Naive thymus-derived CD8-positive, alpha-beta T cell (primary cell): Measurements from ENCODE around the gene DPP3. TPM values are rescaled to one million over a fixed set of nuclear protein-coding genes. Genes with fewer than 3 reads are reported as not detected.

Experiments
- ATAC-seq, 2 donors: fragments of 150-1000 bp; cut with Tn5 transposase in 1 of 2; sonication (Bioruptor Pico), chemical (Tn5 transposase) in 1 of 2; 1 replicate in 1 of 2; 2 replicates in 1 of 2; pipeline ENCODE4 v1.10.0; 2021; ENCODE audit warnings: mild to moderate bottlenecking in 2 of 2, moderate library complexity in 2 of 2
- POLR2A ChIA-PET: fragments of 350-600 bp; sonication (Branson Sonifier 250); formaldehyde crosslinking; loops from one replicate; lab custom pipeline; 2021; ENCODE audit warnings: antibody characterized with exemption; lab: Charles Lee
- DNase-seq, 10 donors: peaks; one replicate each; pipeline versions ENCODE4 v3.0.0 to v3.0.0-alpha.2; 2020 to 2022
- H3K27ac Mint-ChIP-seq, 10 donors: one replicate each; pipeline ENCODE4 v1.8.0; 2020 to 2022; ENCODE audit warnings: mild to moderate bottlenecking in 10 of 10, mixed read lengths in 10 of 10, moderate library complexity in 4 of 10, inconsistent platforms in 1 of 10
- H3K27me3 Mint-ChIP-seq, 5 donors: one replicate each; pipeline ENCODE4 v1.8.0; 2021 to 2022; ENCODE audit warnings: mixed read lengths in 5 of 5
- H3K36me3 Mint-ChIP-seq, 3 donors: one replicate each; pipeline ENCODE4 v1.8.0; 2020 to 2022; ENCODE audit warnings: mixed read lengths in 3 of 3, mild to moderate bottlenecking in 2 of 3, inconsistent platforms in 1 of 3
- H3K4me1 Mint-ChIP-seq, 4 donors: one replicate each; pipeline ENCODE4 v1.8.0; 2021 to 2022; ENCODE audit warnings: mixed read lengths in 4 of 4
- H3K4me3 Mint-ChIP-seq, 10 donors: one replicate each; pipeline ENCODE4 v1.8.0; 2020 to 2022; ENCODE audit warnings: mild to moderate bottlenecking in 10 of 10, mixed read lengths in 10 of 10, moderate library complexity in 6 of 10, inconsistent platforms in 1 of 10
- H3K9me3 Mint-ChIP-seq, 9 donors: one replicate each; pipeline ENCODE4 v1.8.0; 2020 to 2022; ENCODE audit warnings: mixed read lengths in 9 of 9, mild to moderate bottlenecking in 3 of 9, inconsistent platforms in 1 of 9, moderate library complexity in 1 of 9
- polyA plus RNA-seq, 3 donors: library from polyadenylated mRNA; unstranded; fragments of 300-500 nt; fragmentation: Illumina TruSeq; gene quantifications; one replicate each; pipeline ENCODE4 v1.2.3, GENCODE V29; 2021
- total RNA-seq, 8 experiments: library from RNA in 2 of 8; stranded (reverse) in 2 of 8; gene quantifications; one replicate each; pipeline ENCODE4 v1.2.3 and lab custom pipeline; 2021 to 2026

The DPP3 gene
- total and polyA plus RNA-seq, 5 experiments from 2014 or later: 20.0 to 25.4 (median 20.5) TPM

DNA sequence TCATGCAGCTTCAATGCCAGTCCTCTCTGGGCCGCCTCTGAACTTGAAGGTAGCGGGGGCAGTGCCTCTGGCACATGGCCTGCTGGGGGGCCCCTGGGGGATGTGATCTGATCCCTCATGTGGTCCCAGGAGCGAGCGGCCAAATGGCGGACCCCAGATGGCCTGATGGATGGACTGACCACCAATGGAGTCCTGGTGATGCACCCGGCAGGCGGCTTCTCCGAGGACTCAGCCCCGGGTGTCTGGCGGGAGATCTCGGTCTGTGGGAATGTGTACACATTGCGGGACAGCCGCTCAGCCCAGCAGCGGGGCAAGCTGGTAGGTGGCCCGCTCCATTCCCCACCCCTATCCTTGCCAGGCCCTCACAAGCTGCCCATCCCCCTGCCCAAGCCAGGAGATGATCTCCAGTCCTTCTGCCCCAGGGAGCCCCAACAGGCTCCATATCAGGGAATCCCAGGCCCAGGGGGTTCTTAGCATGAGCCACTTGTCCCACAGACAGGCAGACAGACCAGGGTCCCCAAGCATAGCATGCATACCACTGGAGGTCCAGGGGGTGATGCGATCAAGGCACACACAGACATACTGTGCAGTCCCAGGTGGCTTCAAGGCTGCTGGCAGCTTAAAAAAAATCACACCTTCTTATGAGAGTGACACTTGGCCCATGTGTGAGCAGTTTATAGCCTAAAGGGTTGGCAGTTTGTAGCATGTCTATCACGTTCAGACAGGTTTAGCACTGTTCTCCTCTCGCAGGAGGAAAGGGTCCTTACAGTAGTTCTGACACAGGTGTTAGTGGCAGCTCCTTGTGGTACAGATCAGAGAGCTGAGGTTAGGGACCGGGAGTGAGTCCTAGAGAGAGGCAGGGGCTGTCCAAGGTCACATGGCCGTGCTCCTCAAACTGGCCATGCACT lies 6.4 kb upstream of the DPP3 start:
- Mint-ChIP-seq H3K4me1 (peaks cover 5 to 15% (median 7%) of the 10 kb centered on the region in 4 donors), H3K4me3 (no peak overlapping the region), H3K27me3 (no peaks in the 10 kb centered on the region), H3K27ac (peak overlapping the region in 1 of 10 donors; percentile 44), H3K9me3 (no peaks in the 10 kb centered on the region), H3K36me3 (peaks cover 0 to 5% (median 0%) of the 10 kb centered on the region in 3 donors)
- DNase-seq (no peak), ATAC-seq (no peak)
- POLR2A ChIA-PET: no interaction called here

DNA sequence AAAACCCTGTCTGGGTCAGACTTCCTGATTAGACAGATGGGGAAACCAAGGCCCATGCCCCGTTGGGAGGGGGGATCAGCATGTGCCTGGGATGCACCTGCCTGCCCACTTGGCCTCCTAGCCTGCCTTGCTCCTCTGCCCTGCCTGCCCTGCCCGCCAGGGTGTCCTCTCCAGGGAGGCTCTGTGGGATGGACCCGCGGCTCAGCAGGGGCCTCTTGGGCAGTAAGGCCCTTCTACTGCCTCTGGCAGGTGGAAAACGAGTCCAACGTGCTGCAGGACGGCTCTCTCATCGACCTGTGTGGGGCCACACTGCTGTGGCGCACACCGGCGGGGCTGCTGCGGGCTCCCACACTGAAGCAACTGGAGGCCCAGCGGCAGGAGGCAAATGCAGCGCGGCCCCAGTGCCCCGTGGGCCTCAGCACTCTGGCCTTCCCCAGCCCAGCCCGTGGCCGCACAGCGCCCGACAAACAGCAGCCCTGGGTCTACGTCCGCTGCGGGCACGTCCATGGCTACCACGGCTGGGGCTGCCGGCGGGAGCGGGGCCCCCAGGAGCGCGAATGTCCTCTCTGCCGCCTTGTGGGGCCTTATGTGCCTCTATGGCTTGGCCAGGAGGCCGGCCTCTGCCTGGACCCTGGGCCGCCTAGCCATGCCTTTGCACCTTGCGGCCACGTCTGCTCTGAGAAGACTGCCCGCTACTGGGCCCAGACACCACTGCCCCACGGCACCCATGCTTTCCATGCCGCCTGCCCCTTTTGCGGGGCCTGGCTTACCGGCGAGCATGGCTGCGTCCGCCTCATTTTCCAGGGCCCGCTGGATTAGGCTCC lies 4.7 kb upstream of the DPP3 start:
- H3K4me1 Mint-ChIP-seq: peaks cover 14 to 21% (median 18%) of the 10 kb centered on the region in 4 donors
- no peak for ATAC-seq
- no peaks in the 10 kb centered on the region for H3K27me3 Mint-ChIP-seq
- POLR2A ChIA-PET: no interaction called here
- no peak for DNase-seq
- H3K4me3 Mint-ChIP-seq: no peak overlapping the region
- H3K9me3 Mint-ChIP-seq: no peaks in the 10 kb centered on the region
- H3K36me3 Mint-ChIP-seq: peaks cover 0 to 2% (median 0%) of the 10 kb centered on the region in 3 donors
- H3K27ac Mint-ChIP-seq: no peak overlapping the region

DNA sequence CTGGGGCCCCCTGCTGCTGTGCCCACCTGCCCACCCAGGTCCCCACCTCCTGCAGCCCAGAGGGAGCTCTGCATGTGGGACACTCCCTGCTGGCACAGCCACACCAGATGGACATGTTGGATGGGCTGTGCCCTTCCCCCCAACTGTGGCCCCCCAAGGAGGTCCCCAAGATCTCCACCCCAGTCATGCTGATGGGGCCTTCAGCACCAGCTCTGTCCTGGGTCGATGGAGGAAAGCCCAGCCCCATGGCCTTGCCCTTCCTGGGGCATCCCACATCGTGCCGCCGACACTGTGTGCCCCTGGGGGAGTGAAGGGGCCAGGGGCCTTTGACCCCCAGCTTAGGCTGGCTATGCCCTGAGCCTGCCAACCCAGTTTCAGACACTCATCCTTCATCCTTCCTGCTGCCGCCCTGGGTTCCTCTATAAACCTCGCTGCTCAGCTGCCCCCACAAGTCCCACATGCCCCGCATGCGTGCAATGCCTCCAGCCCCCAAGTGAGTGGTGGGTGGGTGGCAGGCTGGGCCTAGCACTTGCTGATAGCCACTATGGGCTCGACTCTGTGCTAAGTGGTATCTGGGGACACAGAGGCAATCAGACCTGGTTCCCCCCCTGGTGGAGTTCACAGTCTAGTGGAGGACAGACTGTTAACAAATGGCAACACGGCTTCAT lies 3.9 kb upstream of the DPP3 start:
- H3K4me3 Mint-ChIP-seq: peak overlapping the region in 1 of 10 donors; percentile 46
- H3K9me3 Mint-ChIP-seq: no peaks in the 10 kb centered on the region
- DNase-seq: no peak
- H3K27ac Mint-ChIP-seq: peak overlapping the region in 3 of 10 donors; percentile 17 to 80 (median 49)
- POLR2A ChIA-PET: no interaction called here
- H3K4me1 Mint-ChIP-seq: peaks cover 17 to 27% (median 20%) of the 10 kb centered on the region in 4 donors
- no peaks in the 10 kb centered on the region for H3K27me3 Mint-ChIP-seq
- peaks cover 0 to 2% (median 0%) of the 10 kb centered on the region in 3 donors for H3K36me3 Mint-ChIP-seq
- no peak for ATAC-seq

DNA sequence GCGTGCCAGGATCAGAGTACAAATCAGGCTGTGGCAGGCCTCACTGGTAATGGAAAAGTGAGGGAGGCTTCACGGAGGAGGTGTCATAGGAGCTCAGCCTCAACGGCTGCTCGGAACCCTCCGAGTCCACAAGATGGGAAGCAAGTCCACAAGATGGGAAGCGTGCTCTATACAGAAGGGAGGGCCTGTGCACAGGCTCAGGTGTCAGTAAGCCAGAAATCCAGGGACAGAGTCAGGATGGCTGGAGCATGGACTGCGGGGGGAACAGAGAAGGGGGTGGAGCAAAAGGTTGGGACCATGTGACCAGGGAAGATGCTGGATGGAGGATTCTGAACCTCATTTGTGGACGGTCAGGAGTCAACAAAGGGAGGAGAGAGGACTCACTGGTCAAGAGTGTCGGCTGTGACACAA lies 3.4 kb upstream of the DPP3 start:
- Mint-ChIP-seq H3K9me3 (no peaks in the 10 kb centered on the region), H3K4me3 (peak overlapping the region in 2 of 10 donors; percentile 28 to 46), H3K4me1 (peaks cover 17 to 27% (median 21%) of the 10 kb centered on the region in 4 donors), H3K27ac (peak overlapping the region in 3 of 10 donors; percentile 49 to 80 (median 53)), H3K27me3 (no peaks in the 10 kb centered on the region), H3K36me3 (peaks cover 0 to 2% (median 0%) of the 10 kb centered on the region in 3 donors)
- DNase-seq (no peak), ATAC-seq (no peak)
- POLR2A ChIA-PET: no interaction called here

DNA sequence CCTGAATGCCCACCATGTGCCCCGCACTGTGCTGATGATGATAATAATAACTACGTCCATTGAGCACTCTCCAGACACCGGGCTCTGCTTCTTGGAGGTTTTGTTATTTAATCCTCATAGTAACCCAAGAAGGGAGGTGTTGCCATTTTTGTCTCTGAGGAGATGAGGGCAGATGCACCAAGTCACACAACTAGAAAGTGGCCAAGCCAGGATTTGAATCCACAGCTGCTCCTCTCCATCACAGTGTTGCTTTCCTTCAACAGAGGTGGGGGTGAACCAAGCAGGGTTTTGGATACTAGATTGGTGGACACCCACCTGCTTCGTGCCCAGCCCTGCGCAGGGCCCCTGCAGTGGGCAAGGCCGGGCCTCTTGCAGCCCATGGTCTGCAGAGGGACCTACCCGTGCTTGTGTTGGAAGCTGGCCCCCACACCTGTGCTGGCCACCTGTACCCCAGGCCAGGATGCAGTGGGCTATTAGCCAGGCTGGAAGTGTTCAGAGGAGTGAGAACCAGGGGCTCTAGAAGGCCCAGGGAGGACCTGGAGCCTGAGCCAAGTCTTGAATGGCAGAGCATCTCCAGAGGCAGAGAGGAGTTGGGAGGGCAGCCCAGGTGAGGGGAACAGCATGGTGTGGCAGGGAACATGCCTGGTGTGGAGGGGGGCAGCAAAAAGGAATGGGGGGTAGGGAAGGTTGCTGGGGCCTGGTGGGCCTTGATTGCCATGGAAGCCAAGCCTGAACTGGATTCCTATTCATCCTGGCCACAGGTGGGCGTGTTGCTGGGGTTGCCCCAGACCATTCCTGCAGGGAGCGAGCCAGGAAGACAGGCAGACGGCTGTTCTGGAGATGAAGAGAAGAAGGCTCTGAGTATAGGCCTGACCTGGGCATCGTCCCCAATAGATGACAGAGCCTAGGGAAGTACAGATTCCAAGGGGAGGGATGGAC lies 2.7 kb upstream of the DPP3 start:
- POLR2A ChIA-PET: interaction anchor here (0.7 kb wide), 1 partner anchor 38 kb away, joined by 3 read pairs; no protein-coding TSS in a partner anchor
- no peak for ATAC-seq
- peak overlapping the region in 6 of 10 donors; percentile 31 to 82 (median 58) for H3K27ac Mint-ChIP-seq
- peaks cover 17 to 31% (median 24%) of the 10 kb centered on the region in 4 donors for H3K4me1 Mint-ChIP-seq
- no peaks in the 10 kb centered on the region for H3K9me3 Mint-ChIP-seq
- H3K27me3 Mint-ChIP-seq: no peaks in the 10 kb centered on the region
- H3K4me3 Mint-ChIP-seq: peak overlapping the region in 8 of 10 donors; percentile 19 to 52 (median 33)
- DNase-seq: no peak
- peaks cover 0 to 2% (median 0%) of the 10 kb centered on the region in 3 donors for H3K36me3 Mint-ChIP-seq

DNA sequence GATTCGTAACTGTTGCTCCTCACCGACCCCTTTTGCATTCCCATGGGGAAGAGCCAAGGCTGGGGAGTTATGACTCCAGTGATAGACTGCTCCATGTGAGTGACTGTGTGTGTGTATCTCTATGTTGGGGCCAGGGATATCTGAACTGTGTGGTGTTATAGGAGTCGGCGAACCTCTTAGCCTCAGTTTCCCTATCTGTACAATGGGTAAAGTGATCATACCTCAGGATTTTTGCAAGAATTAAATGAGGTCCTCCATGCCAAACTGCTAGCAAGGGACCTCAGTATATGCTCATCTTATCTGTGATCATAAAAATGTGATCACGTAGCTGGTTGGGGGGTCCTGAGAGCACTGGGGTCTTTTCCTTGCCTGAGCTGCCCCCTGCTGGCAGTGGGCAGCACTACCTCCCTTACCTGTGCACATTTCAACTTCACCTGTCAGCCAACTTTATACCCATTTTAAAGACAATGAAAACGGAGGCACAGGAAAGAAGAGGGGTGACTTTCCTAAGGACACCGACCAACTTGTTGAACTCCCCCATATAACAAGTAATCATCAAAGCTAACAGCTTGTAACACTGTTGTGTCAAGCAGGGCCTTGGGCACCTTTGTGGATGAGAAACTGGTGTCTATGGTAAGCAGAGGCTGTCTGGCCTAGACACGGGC lies 1.4 kb upstream of the DPP3 start:
- Mint-ChIP-seq H3K9me3 (no peaks in the 10 kb centered on the region), H3K4me3 (peak overlapping the region; percentile 86 to 94 (median 92)), H3K36me3 (peaks cover 0 to 7% (median 0%) of the 10 kb centered on the region in 3 donors), H3K27me3 (no peaks in the 10 kb centered on the region), H3K4me1 (peaks cover 17 to 33% (median 29%) of the 10 kb centered on the region in 4 donors), H3K27ac (peak overlapping the region in 9 of 10 donors; percentile 61 to 96 (median 92))
- DNase-seq (peak in 7 of 10 donors; percentile 23 to 55 (median 40)), ATAC-seq (no peak)
- POLR2A ChIA-PET: interaction anchor here (0.5 to 2.4 kb wide), 4 partner anchors 10 to 837 kb away, joined by 4 to 46 read pairs (median 6); partner anchors contain the start of genes PELI3 and RBM14

DNA sequence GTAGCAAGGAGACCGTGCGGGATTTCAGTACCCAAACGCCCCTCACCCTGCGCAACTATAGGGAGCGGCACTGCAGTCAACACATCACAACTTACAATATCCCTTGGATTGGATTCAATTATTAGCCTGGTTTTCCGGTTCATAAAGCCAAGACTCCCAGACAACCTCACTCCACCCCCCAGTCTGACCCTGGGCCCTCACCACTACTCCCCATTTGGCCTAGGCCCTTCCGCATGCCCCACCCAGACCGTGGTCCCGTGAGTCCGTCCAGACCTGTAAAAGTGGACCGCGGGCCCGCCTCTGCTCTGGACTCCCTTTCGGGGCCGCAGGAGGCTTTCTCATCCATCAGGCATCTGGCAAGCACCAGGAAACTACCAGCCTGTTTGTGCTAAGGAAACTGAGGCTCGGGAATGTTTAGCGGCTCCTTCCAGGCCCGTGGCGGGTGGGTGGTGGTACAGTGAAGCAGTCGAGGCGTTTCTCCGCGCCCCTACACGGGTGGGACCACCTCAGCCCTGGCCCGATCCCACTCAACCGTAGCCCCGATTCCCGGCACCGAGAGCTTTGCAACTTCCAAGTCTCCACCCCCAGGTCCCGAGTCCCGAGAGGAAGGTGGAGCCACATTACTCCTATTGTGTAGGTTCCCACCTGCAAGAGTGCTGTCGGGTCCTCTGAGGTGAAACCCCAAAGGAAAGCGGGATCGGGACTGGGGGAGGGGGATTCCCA lies 679 bp upstream of the DPP3 start:
- ATAC-seq: peak; percentile 15 to 20
- Mint-ChIP-seq H3K36me3 (peaks cover 0 to 5% (median 0%) of the 10 kb centered on the region in 3 donors), H3K9me3 (no peaks in the 10 kb centered on the region), H3K27ac (peak overlapping the region in 9 of 10 donors; percentile 80 to 96 (median 92)), H3K27me3 (no peaks in the 10 kb centered on the region), H3K4me1 (peaks cover 17 to 33% (median 29%) of the 10 kb centered on the region in 4 donors), H3K4me3 (peak overlapping the region; percentile 86 to 94 (median 92))
- POLR2A ChIA-PET: interaction anchor here (0.5 to 2.4 kb wide), 15 partner anchors 11 to 768 kb away, joined by 3 to 46 read pairs (median 5); partner anchors contain the start of genes ACTN3, BBS1, CTSF and KAT5
- no peak for DNase-seq

DNA sequence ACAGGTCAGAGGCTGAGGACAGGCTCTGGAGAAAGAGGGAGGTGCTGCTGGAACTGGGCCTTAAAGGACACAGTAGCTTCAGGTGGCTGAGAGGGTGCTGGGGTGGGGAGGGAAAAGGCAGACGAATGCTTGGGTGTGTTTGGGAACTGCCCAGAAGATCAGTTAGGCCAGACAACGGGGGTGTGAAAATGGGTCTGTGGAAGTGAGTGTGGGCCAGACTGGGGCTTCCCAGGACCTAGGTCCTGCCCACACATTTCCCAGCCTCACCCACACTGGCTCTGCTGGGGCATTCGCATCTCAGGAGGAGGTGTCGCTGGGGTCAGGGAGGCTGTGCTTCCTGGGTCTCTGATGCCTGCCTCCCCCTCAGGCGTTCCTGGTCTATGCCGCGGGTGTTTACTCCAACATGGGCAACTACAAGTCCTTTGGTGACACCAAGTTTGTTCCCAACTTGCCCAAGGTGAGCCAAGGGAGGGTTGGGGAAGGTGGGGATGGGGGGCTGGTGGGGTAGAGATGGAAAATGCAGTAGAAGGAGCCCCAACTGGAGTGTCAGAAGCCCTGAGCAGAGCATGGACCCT lies 4.7 kb downstream of the DPP3 start:
- POLR2A ChIA-PET: interaction anchor here (1.1 kb wide), 1 partner anchor 46 kb away, joined by 3 read pairs; the partner anchor contains the start of gene MRPL11
- peaks cover 0 to 32% (median 2%) of the 10 kb centered on the region in 3 donors for H3K36me3 Mint-ChIP-seq

DNA sequence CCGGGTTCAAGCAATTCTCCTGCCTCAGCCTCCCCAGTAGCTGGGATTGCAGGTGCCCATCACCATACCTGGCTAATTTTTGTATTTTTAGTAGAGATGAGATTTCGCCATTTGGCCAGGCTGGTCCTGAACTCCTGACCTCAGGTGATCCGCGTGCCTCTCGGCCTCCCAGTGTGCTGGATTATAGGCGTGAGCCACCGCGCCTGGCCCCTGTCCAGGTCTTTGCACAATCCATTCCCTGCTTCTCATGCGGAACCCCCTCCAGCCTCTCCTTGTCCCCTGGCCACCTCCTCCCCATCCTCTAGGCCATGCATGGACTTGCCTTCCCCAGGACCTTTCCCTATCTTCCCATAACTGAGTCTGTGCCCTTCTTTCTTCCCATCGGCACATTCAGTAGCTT lies 8.7 kb downstream of the DPP3 start:
- H3K36me3 Mint-ChIP-seq: peaks cover 0 to 38% (median 8%) of the 10 kb centered on the region in 3 donors
- POLR2A ChIA-PET: no interaction called here

More for the DNA sequence above, 4.7 kb downstream of the DPP3 start:
- ATAC-seq (no peak), DNase-seq (peak in 1 of 10 donors; percentile 56)
- peaks cover 4 to 20% (median 14%) of the 10 kb centered on the region in 4 donors for H3K4me1 Mint-ChIP-seq
- no peaks in the 10 kb centered on the region for H3K27me3 Mint-ChIP-seq
- no peak overlapping the region for H3K4me3 Mint-ChIP-seq
- no peak overlapping the region for H3K27ac Mint-ChIP-seq
- no peaks in the 10 kb centered on the region for H3K9me3 Mint-ChIP-seq

DNA sequence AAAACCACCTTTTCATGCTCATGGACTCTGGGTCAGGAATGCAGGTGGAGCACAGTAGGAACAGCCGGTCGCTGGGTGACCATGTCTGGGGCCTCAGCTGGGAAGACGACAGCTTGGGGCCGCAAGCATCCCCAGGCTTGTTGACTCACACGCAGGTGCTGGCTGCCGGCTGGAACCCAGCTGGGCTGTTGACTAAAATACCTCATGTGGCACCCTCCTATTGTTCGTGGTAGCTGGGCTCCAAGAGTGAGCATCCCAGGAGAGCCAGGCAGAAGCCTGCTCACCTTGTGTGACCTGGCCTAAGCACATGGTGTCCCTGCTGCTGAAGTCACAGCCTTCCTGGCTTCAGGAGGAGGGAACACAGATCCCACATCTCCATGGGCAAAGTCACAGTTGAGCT lies 9.4 kb downstream of the DPP3 start:
- peaks cover 0 to 3% (median under 1%) of the 10 kb centered on the region in 4 donors for H3K4me1 Mint-ChIP-seq
- no peak for ATAC-seq
- peaks cover 0 to 38% (median 8%) of the 10 kb centered on the region in 3 donors for H3K36me3 Mint-ChIP-seq
- H3K9me3 Mint-ChIP-seq: no peaks in the 10 kb centered on the region
- peak in 1 of 10 donors; percentile 52 for DNase-seq
- POLR2A ChIA-PET: no interaction called here
- H3K27me3 Mint-ChIP-seq: no peaks in the 10 kb centered on the region
- no peak overlapping the region for H3K4me3 Mint-ChIP-seq
- H3K27ac Mint-ChIP-seq: no peak overlapping the region

More for the DNA sequence above, 8.7 kb downstream of the DPP3 start:
- Mint-ChIP-seq H3K9me3 (no peaks in the 10 kb centered on the region), H3K4me1 (peaks cover 0 to 3% (median under 1%) of the 10 kb centered on the region in 4 donors), H3K27me3 (no peaks in the 10 kb centered on the region), H3K4me3 (no peak overlapping the region), H3K27ac (no peak overlapping the region)
- DNase-seq (peak in 1 of 10 donors; percentile 27), ATAC-seq (no peak)
